ENCODE measurements around the gene PAQR5.
"Not testable (repeated sequence)": the region's sequence is repeated elsewhere in the genome, so short reads cannot be mapped to it uniquely, and the experiment has no call there.

PAQR5 gene

DNA sequence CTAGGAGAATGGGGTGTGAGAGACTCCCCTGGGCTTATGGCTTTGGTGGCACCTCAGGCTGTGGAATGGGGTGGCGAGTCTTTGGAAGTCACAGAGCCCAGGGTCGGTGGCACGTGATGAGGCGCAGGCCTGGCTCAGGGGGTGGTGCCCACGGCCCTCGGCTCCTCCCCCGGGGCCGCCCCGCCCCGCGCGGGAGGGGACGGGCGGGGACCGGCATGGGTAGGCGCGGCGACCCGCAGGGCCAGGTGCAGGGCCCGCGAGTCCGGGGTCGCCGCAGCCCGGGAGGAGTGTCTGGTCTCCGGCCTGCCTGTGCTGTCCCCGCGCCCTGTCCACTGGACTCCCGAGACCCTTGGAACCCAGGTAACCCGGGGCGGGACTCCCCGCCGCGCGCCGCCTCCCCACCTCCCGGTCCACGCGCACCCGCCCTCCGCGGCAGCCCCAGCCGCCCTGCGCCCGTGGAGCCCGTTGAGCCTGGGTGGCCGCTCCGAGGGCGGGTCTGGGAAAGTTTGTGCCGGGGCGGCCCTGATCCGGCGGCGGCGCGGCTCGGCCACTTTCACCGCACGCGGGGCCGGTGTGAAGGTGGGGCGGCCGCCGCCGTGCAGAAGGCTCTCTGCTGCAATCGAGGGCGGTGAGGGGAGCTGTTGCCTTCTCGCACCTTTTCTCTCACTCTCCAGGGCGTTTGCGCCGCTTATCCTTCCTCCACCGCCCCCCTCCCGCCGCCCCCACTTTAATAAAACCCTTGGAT, at the start of gene PAQR5:
PAQR5 (plus strand) TSS at position 216 of the 745 bp plus-strand sequence. CDS start 61,169 bp downstream, outside the sequence.
- no peak for DNase-seq (ENCODE audit: low read depth in 2 of 2, low spot score in 1 of 2)

- no peak for DNase-seq (ENCODE audit: low read depth in 2 of 2, low spot score in 1 of 2)
Measured at GRCh38 chr15:69253156-69253555, 45.6 kb upstream of the PAQR5 start.

- DNase-seq (ENCODE audit: low read depth in 2 of 2, low spot score in 1 of 2): no peak
Measured at GRCh38 chr15:69265347-69265955, 33.3 kb upstream of the PAQR5 start.

DNA sequence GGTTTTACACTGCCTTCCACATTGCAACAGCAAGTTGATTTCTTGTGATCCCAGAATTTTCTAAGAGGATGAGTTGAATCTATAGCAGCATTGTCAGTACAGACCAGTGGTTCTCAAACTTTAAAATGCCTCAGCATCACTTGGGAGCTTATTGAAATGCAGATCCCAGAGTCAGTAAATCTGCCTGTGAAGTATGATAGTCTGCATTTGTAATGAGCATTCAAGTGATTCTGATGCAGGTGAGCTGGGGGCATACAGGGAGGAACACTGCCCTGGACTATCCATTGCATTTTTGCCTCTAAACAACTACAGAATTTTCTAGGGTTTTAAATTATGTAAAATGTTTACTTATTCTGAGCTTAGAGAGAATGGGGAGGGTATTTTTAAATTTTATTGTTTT, 27.5 kb upstream of the PAQR5 start:
- no peak for DNase-seq (ENCODE audit: low read depth in 2 of 2, low spot score in 1 of 2)

DNA sequence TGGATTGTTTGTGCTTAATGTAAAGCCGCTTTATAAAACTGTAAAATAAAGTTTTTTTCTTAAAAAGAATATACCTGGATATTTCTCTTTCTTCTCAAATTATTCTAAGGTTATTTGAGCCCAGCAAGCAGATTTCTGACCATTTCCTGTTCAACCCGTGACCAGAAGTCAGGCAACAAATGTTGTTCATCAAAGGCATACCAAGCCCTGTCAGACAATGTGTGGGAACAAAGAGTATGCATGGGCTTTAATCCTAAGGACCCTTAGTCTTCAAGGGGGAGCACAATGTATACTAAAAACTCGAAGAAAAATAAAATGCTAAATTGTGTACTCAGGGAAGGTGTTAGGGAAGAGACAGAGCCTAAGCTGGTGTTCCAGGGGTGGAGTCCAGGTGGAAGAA, 26.6 kb upstream of the PAQR5 start:
- DNase-seq (ENCODE audit: low read depth in 2 of 2, low spot score in 1 of 2): no peak

- DNase-seq (ENCODE audit: low read depth in 2 of 2, low spot score in 1 of 2): no peak
Measured at GRCh38 chr15:69272891-69273290, 25.8 kb upstream of the PAQR5 start.

GRCh38 chr15:69275074-69275670, 23.5 kb upstream of the PAQR5 start:
- no peak for DNase-seq (ENCODE audit: low read depth in 2 of 2, low spot score in 1 of 2)

GRCh38 chr15:69275933-69276560, 22.7 kb upstream of the PAQR5 start:
- no peak for DNase-seq (ENCODE audit: low read depth in 2 of 2, low spot score in 1 of 2)

DNA sequence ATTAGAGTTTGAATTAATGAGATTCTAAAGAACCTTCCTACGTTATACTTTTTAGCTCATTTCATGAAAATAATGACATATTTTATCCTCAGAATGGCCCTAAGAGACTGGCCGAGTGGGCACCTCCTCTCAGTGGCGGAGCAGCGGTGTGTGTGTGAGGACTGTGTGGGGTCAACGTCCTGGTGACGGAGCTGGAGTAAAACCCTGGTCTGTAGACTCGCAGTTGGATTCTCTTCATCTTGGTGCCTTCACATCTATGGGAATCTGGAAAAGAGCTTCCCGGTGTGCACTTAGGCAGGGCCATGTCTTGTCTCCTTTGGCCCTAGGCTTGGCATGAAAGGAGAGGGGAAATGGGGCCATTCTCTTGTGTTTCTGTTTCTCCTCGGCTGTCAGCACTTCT, 21.4 kb upstream of the PAQR5 start:
- DNase-seq (ENCODE audit: low read depth in 2 of 2, low spot score in 1 of 2): no peak

DNA sequence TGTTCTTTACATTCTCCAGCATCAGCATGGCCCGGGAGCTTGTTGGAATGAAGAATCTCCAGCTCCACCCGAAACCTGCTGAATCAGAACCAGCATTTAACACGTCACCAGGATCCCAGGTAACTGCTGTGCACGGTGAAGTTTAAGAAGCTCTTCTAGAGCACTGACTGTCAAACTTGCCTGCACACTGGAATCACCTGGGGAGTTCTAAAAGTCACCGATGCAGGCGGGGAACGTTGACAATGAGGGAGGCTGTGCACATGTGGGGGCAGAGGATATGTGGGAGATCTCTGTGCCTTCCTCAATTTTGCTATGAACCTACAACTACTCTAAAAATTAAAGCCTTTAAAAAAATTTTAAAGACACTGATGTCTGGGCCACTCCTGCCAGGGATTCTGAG, 19.1 kb upstream of the PAQR5 start:
- no peak for DNase-seq (ENCODE audit: low read depth in 2 of 2, low spot score in 1 of 2)

DNA sequence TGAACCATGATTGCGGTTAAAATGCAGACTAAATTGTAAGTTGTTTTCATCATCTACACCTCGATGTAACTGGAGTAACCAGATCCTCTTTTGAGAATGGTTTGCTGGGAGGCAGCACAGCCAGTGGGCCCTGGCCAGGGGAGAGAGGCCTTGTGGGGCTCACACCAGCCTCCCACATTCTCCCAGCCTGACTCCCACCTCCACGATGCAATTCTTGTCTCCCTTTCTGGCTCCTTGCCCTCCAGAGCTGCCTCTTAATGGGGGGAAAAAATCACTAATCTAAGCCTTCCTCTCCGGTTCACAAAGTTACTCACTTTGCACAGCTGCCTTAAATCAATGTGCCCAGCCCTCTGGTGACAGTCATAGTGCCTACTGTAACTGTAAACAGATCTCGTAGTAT, 17.9 kb upstream of the PAQR5 start:
- no peak for DNase-seq (ENCODE audit: low read depth in 2 of 2, low spot score in 1 of 2)

GRCh38 chr15:69282104-69282743, 16.5 kb upstream of the PAQR5 start:
- no peak for DNase-seq (ENCODE audit: low read depth in 2 of 2, low spot score in 1 of 2)

GRCh38 chr15:69285834-69286233, 12.9 kb upstream of the PAQR5 start:
- no peak for DNase-seq (ENCODE audit: low read depth in 2 of 2, low spot score in 1 of 2)

DNA sequence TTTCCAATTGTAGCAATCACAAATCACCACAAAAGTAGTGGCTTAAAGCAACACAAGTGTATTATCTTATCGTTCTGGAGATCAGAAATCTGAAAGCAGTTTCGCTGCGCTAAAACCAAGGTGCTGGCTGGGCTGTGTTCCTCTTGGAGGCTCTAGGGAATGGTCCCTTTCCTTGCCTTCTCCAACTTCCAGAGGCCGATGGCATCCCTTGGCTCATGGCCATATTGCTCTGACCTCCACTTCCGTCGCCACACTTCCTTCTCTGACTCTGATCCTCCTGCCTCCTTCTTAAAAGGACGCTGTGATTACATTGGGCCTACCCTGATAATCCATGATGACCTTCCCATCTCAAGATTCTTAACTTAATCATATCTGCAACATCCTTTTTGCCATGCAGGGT, 10.7 kb upstream of the PAQR5 start:
- DNase-seq (ENCODE audit: low read depth in 2 of 2, low spot score in 1 of 2): no peak

GRCh38 chr15:69288531-69289341, 10.0 kb upstream of the PAQR5 start:
- DNase-seq (ENCODE audit: low read depth in 2 of 2, low spot score in 1 of 2): no peak

DNA sequence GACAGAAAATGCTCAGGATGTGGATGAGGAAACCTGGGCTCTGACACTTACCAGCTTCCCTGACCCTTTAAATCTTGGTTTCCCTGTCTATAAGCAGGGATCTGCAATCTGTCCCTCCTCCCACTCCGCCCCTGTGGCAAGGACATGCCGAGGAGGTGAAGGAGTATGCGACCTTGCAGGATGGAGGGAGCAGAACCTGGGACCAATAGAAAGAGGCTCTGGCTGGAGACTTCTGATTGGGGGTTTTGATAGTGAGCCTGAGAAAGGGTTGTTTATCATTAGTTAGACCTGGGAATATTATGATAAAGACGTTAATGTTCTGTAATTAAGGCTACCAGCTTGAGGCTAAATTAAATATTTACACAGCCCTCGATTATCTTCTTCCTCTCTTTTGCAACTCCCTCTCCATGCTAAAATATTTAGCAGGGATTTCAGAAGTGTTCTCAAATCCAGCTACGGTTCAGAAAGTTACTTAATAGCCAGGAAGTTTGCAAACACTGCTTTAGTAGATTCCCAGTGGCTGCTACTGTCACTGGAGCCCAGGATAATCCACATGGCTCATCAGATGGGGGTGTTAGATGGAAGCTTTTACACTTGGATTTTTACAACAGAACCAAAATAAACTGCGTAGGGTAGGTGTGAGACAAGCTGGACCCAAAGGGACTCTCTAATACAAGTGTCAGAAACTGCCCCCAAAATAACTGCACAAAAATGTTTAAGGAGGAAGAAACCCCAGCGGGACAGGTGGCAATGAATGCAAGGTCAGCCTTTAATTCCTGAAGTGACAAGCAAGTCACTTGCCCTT, 9.2 kb upstream of the PAQR5 start:
- no peak for DNase-seq (ENCODE audit: low read depth in 2 of 2, low spot score in 1 of 2)

DNA sequence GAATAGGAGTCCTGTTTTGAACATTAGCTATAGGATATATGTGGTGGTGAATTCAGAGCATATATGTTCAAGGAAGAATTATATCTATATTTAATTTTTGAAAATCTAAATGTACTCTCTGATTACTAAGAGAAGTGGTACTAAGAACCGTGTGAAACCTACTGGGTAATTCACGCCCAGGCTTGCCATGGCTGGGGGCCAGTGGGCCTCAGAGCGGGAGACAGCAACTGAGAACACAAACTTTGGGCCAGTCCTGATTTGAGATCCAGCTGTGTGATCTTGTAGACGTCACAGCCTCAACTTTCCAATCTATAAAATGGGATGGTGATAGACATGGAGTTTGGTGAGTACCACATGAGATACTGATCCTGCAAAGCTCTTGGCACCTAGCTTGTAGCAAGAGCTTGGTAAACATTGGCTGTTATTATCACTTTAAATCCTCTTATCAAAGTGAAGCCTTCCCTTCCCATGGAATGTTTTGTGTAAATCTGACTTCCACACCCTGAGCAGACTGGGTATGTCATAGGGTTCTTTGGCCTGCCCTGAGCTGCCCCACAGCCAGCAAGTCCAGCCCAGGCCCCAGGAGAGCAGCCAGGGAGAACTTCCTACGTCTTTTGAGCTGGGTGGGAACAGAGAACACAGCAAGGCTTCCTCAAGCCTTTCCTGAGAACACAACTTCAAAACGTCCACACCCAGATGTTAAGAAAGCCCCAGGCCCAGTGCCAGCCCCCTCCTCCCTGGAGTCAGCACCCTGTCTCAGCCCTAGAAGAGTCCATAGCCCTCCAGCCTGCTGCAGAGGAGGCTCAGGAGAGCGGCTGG, 8.2 kb upstream of the PAQR5 start:
- no peak for DNase-seq (ENCODE audit: low read depth in 2 of 2, low spot score in 1 of 2)

GRCh38 chr15:69291651-69292050, 7.1 kb upstream of the PAQR5 start:
- not testable (repeated sequence) for DNase-seq (ENCODE audit: low read depth in 2 of 2, low spot score in 1 of 2)

- DNase-seq (ENCODE audit: low read depth in 2 of 2, low spot score in 1 of 2): no peak
Measured at GRCh38 chr15:69292826-69293420, 5.8 kb upstream of the PAQR5 start.
